Uterus (tissue), 4 donors: Measurements from ENCODE around the gene ST6GALNAC3. TPM values are rescaled to one million over a fixed set of nuclear protein-coding genes. Genes with fewer than 3 reads are reported as not detected.

Source experiments
- DNase-seq, 2 donors: peaks; one replicate each; pipeline ENCODE4 v3.0.0-alpha.2; 2019 to 2020
- H3K27ac ChIP-seq, 2 donors: fragments of 200-600 bp; sonication (generic); 1 replicate in 1 of 2; 2 replicates in 1 of 2; pipeline ENCODE4 v1.5.1; 2016 to 2018
- H3K27me3 ChIP-seq, 2 donors: fragments of 200-600 bp; sonication (generic); one replicate each; pipeline ENCODE4 v1.5.1; 2018 to 2019; ENCODE audit warnings: control low read depth in 1 of 2
- H3K36me3 ChIP-seq, 2 donors: fragments of 200-600 bp; sonication (generic); one replicate each; pipeline ENCODE4 v1.5.1; 2019; ENCODE audit warnings: control low read depth in 1 of 2
- H3K4me1 ChIP-seq, 2 donors: fragments of 200-600 bp; sonication (generic); one replicate each; pipeline ENCODE4 v1.5.1; 2018 to 2019; ENCODE audit warnings: control low read depth in 1 of 2
- H3K4me3 ChIP-seq, 2 donors: fragments of 200-600 bp; sonication (generic); 1 replicate in 1 of 2; 2 replicates in 1 of 2; pipeline ENCODE4 v1.5.1; 2018 to 2019; ENCODE audit warnings: mild to moderate bottlenecking in 1 of 2
- H3K9me3 ChIP-seq, 2 donors: fragments of 200-600 bp; sonication (generic); one replicate each; pipeline ENCODE4 v1.5.1; 2019; ENCODE audit warnings: control low read depth in 1 of 2
- CTCF ChIP-seq, 4 experiments: fragments of 200-600 bp in 2 of 4; fragments of 450-650 bp in 2 of 4; sonication (generic) in 2 of 4; IDR thresholded peaks; one replicate each; pipeline ENCODE4 v1.5.1; 2016 to 2019; ENCODE audit warnings: antibody characterized with exemption in 4 of 4, mild to moderate bottlenecking in 2 of 4, moderate library complexity in 1 of 4
- POLR2A ChIP-seq, 2 donors: fragments of 450-650 bp; IDR thresholded peaks; one replicate each; pipeline ENCODE4 v1.6.1; 2016; ENCODE audit warnings: antibody characterized with exemption in 2 of 2, mild to moderate bottlenecking in 1 of 2, moderate library complexity in 1 of 2
- intact Hi-C: fragments of 100-400 bp; cut with DNase I; formaldehyde crosslinking; loops from one replicate; pipeline ENCODE4 v1.15.1; 2023; ENCODE audit warnings: low total_unique reads
- total RNA-seq, 4 donors: library from RNA; depleted of rRNA in 3 of 4; stranded (reverse); fragments of >200 nt in 3 of 4; gene quantifications; one replicate each; pipeline versions ENCODE4 v1.1.0 to v1.2.4, GENCODE V29; 2014 to 2023
- donor health status: DM: yes; HTN: yes; CAD: no.

ST6GALNAC3 gene
- total RNA-seq, 4 donors from 2014 or later = 6.7 to 43.4 (median 21.1) TPM

DNA sequence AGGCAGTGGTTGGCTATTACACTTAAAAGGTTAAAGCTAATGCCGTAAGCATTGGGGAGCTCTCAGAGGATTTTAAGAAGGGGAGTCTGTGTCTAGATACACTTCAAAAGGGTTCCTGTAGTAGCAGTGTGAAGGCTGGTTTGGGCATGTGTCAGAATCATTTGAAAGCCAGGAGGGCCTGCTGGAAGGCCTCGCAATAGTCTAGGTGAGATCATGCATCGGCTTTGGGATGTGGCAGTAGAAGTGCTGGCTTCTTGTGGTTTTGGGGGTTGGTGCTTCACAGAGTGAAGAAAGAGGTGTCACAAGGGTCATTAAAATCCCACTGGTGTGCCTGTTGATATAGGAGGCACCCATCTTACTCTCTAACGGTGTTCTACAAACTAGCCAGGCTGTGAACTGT lies 85.7 kb downstream of the ST6GALNAC3 start:
- no peaks in the 10 kb centered on the region for H3K9me3 ChIP-seq
- H3K27ac ChIP-seq = no peak overlapping the region
- TF ChIP-seq CTCF (IDR thresholded peaks at IDR 0.05) (no peak), POLR2A (IDR thresholded peaks at IDR 0.05) (no peak)
- no peak for DNase-seq
- H3K4me1 ChIP-seq = no peaks in the 10 kb centered on the region
- H3K36me3 ChIP-seq = no peaks in the 10 kb centered on the region
- H3K4me3 ChIP-seq = no peak overlapping the region
- H3K27me3 ChIP-seq = no peaks in the 10 kb centered on the region
- intact Hi-C loops = no loop called here

DNA sequence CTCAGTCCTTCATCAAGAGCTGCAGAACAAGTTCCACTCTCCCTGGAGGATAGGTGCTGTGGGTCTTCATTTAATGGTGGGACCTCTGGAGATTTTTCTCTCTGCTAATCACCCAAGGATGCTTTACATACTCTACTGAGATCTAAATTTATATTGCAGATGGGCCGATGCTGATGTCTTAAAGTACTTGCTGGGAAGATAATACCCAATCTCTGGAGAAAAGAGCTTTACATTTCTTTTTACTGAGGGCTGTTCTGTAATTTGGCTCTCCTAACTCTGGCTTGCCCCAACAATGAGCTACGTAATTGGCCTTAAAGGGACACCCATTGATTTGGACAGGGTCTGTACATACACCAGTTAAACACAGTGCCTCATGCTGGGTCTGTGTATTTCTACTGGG lies 86.9 kb downstream of the ST6GALNAC3 start:
- no peak for DNase-seq
- H3K9me3 ChIP-seq = no peaks in the 10 kb centered on the region
- H3K4me3 ChIP-seq = no peak overlapping the region
- H3K4me1 ChIP-seq = no peaks in the 10 kb centered on the region
- TF ChIP-seq CTCF (IDR thresholded peaks at IDR 0.05) (no peak), POLR2A (IDR thresholded peaks at IDR 0.05) (no peak)
- no peaks in the 10 kb centered on the region for H3K27me3 ChIP-seq
- intact Hi-C loops = no loop called here
- no peak overlapping the region for H3K27ac ChIP-seq
- H3K36me3 ChIP-seq = no peaks in the 10 kb centered on the region

DNA sequence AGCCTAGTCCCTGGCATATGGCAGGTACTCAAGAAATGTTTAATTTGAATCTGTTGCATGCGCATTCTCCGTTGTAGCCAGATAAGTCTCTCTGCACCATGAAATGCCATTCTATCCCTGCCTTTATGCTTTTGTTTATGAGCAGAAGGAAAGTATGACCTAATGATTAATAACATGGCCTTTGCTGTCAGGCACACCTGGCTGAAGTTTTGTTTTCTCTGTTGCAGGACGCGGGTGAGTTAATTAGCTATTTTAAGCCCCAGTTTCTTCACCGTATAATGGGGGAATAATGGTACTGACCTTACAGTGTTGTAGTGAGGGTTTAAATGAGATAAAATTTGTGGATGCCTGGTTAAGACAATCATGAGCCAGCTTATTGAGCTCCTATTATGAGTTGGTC lies 87.7 kb downstream of the ST6GALNAC3 start:
- H3K4me1 ChIP-seq = no peaks in the 10 kb centered on the region
- H3K36me3 ChIP-seq = no peaks in the 10 kb centered on the region
- no peak overlapping the region for H3K4me3 ChIP-seq
- TF ChIP-seq CTCF (IDR thresholded peaks at IDR 0.05) (no peak), POLR2A (IDR thresholded peaks at IDR 0.05) (no peak)
- H3K27me3 ChIP-seq = no peaks in the 10 kb centered on the region
- intact Hi-C loops = no loop called here
- no peak overlapping the region for H3K27ac ChIP-seq
- DNase-seq = no peak
- H3K9me3 ChIP-seq = no peaks in the 10 kb centered on the region

DNA sequence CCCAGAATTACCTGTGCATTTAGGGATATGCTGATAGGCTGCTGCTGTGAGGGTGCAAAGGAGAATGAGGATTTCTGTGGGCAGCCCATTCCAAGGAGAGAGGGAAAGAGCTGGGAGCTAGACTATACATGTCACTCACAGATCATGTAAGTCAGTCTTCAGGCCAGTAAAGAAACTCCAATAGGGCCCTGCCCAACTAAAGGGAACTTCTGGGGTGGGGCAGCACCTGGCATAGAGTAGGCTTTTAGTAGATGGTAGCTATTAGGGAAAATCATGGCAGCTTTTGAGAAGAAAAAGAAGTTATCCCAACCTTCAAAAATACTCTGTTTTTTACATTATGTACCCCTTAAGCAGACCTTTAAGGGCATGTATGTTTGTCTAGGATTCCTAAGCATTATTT lies 89.6 kb downstream of the ST6GALNAC3 start:
- peaks cover 0 to 1% of the 10 kb centered on the region in 2 donors for H3K9me3 ChIP-seq
- H3K27ac ChIP-seq = no peak overlapping the region
- intact Hi-C loops = no loop called here
- H3K36me3 ChIP-seq = no peaks in the 10 kb centered on the region
- no peaks in the 10 kb centered on the region for H3K4me1 ChIP-seq
- H3K4me3 ChIP-seq = no peak overlapping the region
- DNase-seq = no peak
- no peaks in the 10 kb centered on the region for H3K27me3 ChIP-seq
- TF ChIP-seq CTCF (IDR thresholded peaks at IDR 0.05) (no peak), POLR2A (IDR thresholded peaks at IDR 0.05) (no peak)

GRCh38 chr1:76170084-76170483 lies 95.5 kb downstream of the ST6GALNAC3 start:
- intact Hi-C loops = no loop called here
- no peaks in the 10 kb centered on the region for H3K27me3 ChIP-seq

More at GRCh38 chr1:76170084-76170483, 95.5 kb downstream of the ST6GALNAC3 start:
- no peaks in the 10 kb centered on the region for H3K4me1 ChIP-seq
- peaks cover 0 to 5% of the 10 kb centered on the region in 2 donors for H3K9me3 ChIP-seq
- no peak overlapping the region for H3K4me3 ChIP-seq
- DNase-seq = no peak
- H3K36me3 ChIP-seq = no peaks in the 10 kb centered on the region
- H3K27ac ChIP-seq = no peak overlapping the region
- TF ChIP-seq CTCF (IDR thresholded peaks at IDR 0.05) (no peak), POLR2A (IDR thresholded peaks at IDR 0.05) (no peak)
